AML-193 (cell line): ENCODE results near the gene DAB2IP.

Experiments
- DNase-seq, 2 experiments: peaks; one replicate each; lab custom pipeline; 2025; lab: John Stamatoyannopoulos, UW

Gene DAB2IP

GRCh38 chr9:121744687-121745395, 93.4 kb downstream of the DAB2IP start:
- DNase-seq: no peak

- DNase-seq: no peak
Measured at GRCh38 chr9:121745396-121745695, 93.9 kb downstream of the DAB2IP start.

GRCh38 chr9:121746411-121746810, 95.0 kb downstream of the DAB2IP start:
- DNase-seq: no peak

- DNase-seq: no peak
Measured at GRCh38 chr9:121746866-121747265, 95.4 kb downstream of the DAB2IP start.

- no peak for DNase-seq
Measured at GRCh38 chr9:121748074-121748473, 96.6 kb downstream of the DAB2IP start.

- no peak for DNase-seq
Measured at GRCh38 chr9:121748727-121749423, 97.4 kb downstream of the DAB2IP start.

GRCh38 chr9:121749614-121750013, 98.2 kb downstream of the DAB2IP start:
- no peak for DNase-seq

GRCh38 chr9:121750259-121750714, 98.9 kb downstream of the DAB2IP start:
- no peak for DNase-seq

GRCh38 chr9:121750715-121751623, 99.5 kb downstream of the DAB2IP start:
- no peak for DNase-seq

GRCh38 chr9:121751686-121752445, 100.4 kb downstream of the DAB2IP start:
- no peak for DNase-seq

GRCh38 chr9:121752929-121753328, 101.5 kb downstream of the DAB2IP start:
- DNase-seq: no peak

GRCh38 chr9:121753802-121754654, 102.6 kb downstream of the DAB2IP start:
- no peak for DNase-seq

- no peak for DNase-seq
Measured at GRCh38 chr9:121754655-121755436, 103.4 kb downstream of the DAB2IP start.

GRCh38 chr9:121755581-121755980, 104.1 kb downstream of the DAB2IP start:
- no peak for DNase-seq

- DNase-seq: no peak
Measured at GRCh38 chr9:121756474-121757280, 105.2 kb downstream of the DAB2IP start.

- DNase-seq: no peak
Measured at GRCh38 chr9:121757281-121757585, 105.8 kb downstream of the DAB2IP start.

- DNase-seq: no peak
Measured at GRCh38 chr9:121758693-121759092, 107.3 kb downstream of the DAB2IP start.

GRCh38 chr9:121759996-121760395, 108.6 kb downstream of the DAB2IP start:
- DNase-seq: no peak

GRCh38 chr9:121760571-121760970, 109.1 kb downstream of the DAB2IP start:
- DNase-seq: no peak
